Kidney (tissue), 14 donors: ENCODE measurements around the gene ARHGAP8. TPM values are rescaled to one million over a fixed set of nuclear protein-coding genes. Genes with fewer than 3 reads are reported as not detected.

Experiments used
- DNase-seq, 5 donors: peaks; one replicate each; pipeline ENCODE4 v3.0.0-alpha.2; 2013 to 2020
- FAIRE-seq: peaks from 2 replicates; lab custom pipeline; 2012; peaks lifted over from hg19 to GRCh38; lab: Jason Lieb, UNC
- H3K27ac ChIP-seq, 2 donors: one replicate each; pipeline ENCODE4 v1.7.0; 2013; ENCODE audit warnings: low read depth in 2 of 2, low read length in 2 of 2, inconsistent platforms in 1 of 2
- H3K27me3 ChIP-seq: one replicate; pipeline ENCODE4 v1.7.1; 2013; ENCODE audit warnings: low read length, inconsistent platforms; ENCODE audit not compliant: control insufficient read depth, insufficient read depth
- H3K36me3 ChIP-seq, 3 donors: one replicate each; pipeline versions ENCODE4 v1.7.0 to v1.7.1; 2013; ENCODE audit warnings: low read length in 3 of 3, control low read depth in 1 of 3, inconsistent platforms in 1 of 3; ENCODE audit not compliant: insufficient read depth in 3 of 3, control insufficient read depth in 2 of 3
- H3K4me1 ChIP-seq, 3 donors: one replicate each; pipeline versions ENCODE4 v1.7.0 to v1.7.1; 2013; ENCODE audit warnings: low read length in 3 of 3, inconsistent platforms in 1 of 3, low read depth in 1 of 3; ENCODE audit not compliant: control insufficient read depth in 2 of 3, insufficient read depth in 2 of 3
- H3K4me3 ChIP-seq, 3 donors: one replicate each; pipeline versions ENCODE4 v1.7.0 to v1.8.1; 2013; ENCODE audit warnings: low read length in 3 of 3, control low read depth in 1 of 3, inconsistent platforms in 1 of 3
- H3K9ac ChIP-seq, 3 donors: one replicate each; pipeline versions ENCODE4 v1.7.0 to v1.7.1; 2013; ENCODE audit warnings: low read length in 3 of 3, control low read depth in 1 of 3, inconsistent platforms in 1 of 3
- H3K9me3 ChIP-seq, 3 donors: one replicate each; pipeline versions ENCODE4 v1.7.0 to v1.7.1; 2013; ENCODE audit warnings: low read length in 3 of 3, control low read depth in 1 of 3, inconsistent platforms in 1 of 3; ENCODE audit not compliant: control insufficient read depth in 2 of 3, insufficient read depth in 1 of 3
- CTCF ChIP-seq: IDR thresholded peaks from 3 replicates; pipeline ENCODE4 v1.5.1; 2012; ENCODE audit warnings: mild to moderate bottlenecking, moderate library complexity, borderline replicate concordance; ENCODE audit not compliant: insufficient read depth; ENCODE audit errors: extremely low read depth
- intact Hi-C: fragments of 100-400 bp; cut with DNase I; formaldehyde crosslinking; loops from one replicate; pipeline ENCODE4 v1.11.1; 2022
- polyA plus RNA-seq: library from polyadenylated mRNA; stranded (reverse); fragments of 350-450 nt; fragmentation: Illumina TruSeq; extraction: RNeasy Lipid Tissue Mini Kit (QIAGEN cat#74804); gene quantifications from one replicate; pipeline ENCODE4 v1.2.3, GENCODE V29; 2014; ENCODE audit warnings: low read depth, low replicate concordance; ENCODE audit not compliant: insufficient read depth
- total RNA-seq: library from RNA; stranded (reverse); fragmentation: NEBNext Ultra II Directional; extraction: Animal tissue kit (Norgen Biotek cat#: 25700); gene quantifications from one replicate; pipeline ENCODE4 v1.2.1, GENCODE V29; 2021
- donor health status: control.
- donor health status: control.
- donor health status: control.
- donor health status: control.
- donor health status: control.
- donor health status: DM: yes; HTN: yes; CAD: no.
- donor health status: Normal renal cell carcinoma (clear cell type).

Gene ARHGAP8
- total and polyA plus RNA-seq, 2 donors from 2014 or later: 30.2 to 35.7 TPM

GRCh38 chr22:44823396-44823795 is 71.0 kb downstream of the ARHGAP8 start:
- no peak for TF ChIP-seq CTCF
- intact Hi-C loops: no loop called here
- no peak for FAIRE-seq

GRCh38 chr22:44823806-44824205 is 71.4 kb downstream of the ARHGAP8 start:
- Histone ChIP-seq H3K9ac (no peak overlapping the region), H3K9me3 (no peaks in the 10 kb centered on the region), H3K4me1 (no peaks in the 10 kb centered on the region), H3K4me3 (no peak overlapping the region), H3K27ac (no peak overlapping the region), H3K27me3 (no peaks in the 10 kb centered on the region), H3K36me3 (peaks cover 0 to 18% (median 0%) of the 10 kb centered on the region in 3 donors)
- no peak for FAIRE-seq
- peak in 1 of 5 donors; percentile 56 for DNase-seq
- no peak for TF ChIP-seq CTCF
- intact Hi-C loops: no loop called here

More at GRCh38 chr22:44823396-44823795, 71.0 kb downstream of the ARHGAP8 start:
- Histone ChIP-seq H3K36me3 (peaks cover 0 to 18% (median 0%) of the 10 kb centered on the region in 3 donors), H3K4me3 (no peak overlapping the region), H3K4me1 (no peaks in the 10 kb centered on the region), H3K27ac (no peak overlapping the region), H3K9ac (no peak overlapping the region), H3K9me3 (no peaks in the 10 kb centered on the region), H3K27me3 (no peaks in the 10 kb centered on the region)
- DNase-seq: peak in 1 of 5 donors; percentile 44

- DNase-seq: peak in 1 of 5 donors; percentile 48
- Histone ChIP-seq H3K9me3 (no peaks in the 10 kb centered on the region), H3K4me3 (no peak overlapping the region), H3K27me3 (no peaks in the 10 kb centered on the region), H3K9ac (no peak overlapping the region), H3K4me1 (no peaks in the 10 kb centered on the region), H3K36me3 (peaks cover 0 to 18% (median 0%) of the 10 kb centered on the region in 3 donors), H3K27ac (no peak overlapping the region)
- no peak for TF ChIP-seq CTCF
- intact Hi-C loops: no loop called here
- no peak for FAIRE-seq
These were observed 71.9 kb downstream of the ARHGAP8 start for GRCh38 chr22:44824271-44824670.
